ENCODE measurements around the gene SRSF12. TPM values are rescaled to one million over a fixed set of nuclear protein-coding genes. Genes with fewer than 3 reads are reported as not detected.
"Not testable (repeated sequence)": the region's sequence is repeated elsewhere in the genome, so short reads cannot be mapped to it uniquely, and the experiment has no call there.

The SRSF12 gene
- total RNA-seq, 4 donors from 2014 or later = 2.8 to 12.7 TPM; not detected in 2

DNA sequence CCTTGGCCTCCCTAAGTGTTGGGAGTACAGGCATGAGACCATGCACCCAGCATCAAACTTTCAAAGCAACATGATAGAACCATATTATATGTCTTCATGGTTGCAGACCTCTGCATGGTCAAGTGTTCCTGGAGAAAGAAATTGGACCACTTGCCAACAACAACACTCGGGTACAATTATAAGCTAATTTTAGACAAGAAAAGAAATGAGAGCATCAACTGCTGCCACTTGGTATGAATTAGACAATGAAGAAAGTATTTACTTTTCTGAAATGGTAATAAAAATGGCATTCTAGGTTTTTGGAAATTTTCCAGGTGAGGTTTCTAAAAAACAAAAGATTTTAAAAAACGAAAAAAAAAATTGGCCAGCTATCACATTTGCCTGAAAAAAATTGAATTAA lies 20.3 kb upstream of the SRSF12 start:
- no peak for TF ChIP-seq POLR2A (IDR thresholded peaks at IDR 0.05)
- TF ChIP-seq, protein P1, sequence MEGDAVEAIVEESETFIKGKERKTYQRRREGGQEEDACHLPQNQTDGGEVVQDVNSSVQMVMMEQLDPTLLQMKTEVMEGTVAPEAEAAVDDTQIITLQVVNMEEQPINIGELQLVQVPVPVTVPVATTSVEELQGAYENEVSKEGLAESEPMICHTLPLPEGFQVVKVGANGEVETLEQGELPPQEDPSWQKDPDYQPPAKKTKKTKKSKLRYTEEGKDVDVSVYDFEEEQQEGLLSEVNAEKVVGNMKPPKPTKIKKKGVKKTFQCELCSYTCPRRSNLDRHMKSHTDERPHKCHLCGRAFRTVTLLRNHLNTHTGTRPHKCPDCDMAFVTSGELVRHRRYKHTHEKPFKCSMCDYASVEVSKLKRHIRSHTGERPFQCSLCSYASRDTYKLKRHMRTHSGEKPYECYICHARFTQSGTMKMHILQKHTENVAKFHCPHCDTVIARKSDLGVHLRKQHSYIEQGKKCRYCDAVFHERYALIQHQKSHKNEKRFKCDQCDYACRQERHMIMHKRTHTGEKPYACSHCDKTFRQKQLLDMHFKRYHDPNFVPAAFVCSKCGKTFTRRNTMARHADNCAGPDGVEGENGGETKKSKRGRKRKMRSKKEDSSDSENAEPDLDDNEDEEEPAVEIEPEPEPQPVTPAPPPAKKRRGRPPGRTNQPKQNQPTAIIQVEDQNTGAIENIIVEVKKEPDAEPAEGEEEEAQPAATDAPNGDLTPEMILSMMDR (IDR thresholded peaks at IDR 0.05) = no peak
- no peaks in the 10 kb centered on the region for H3K27me3 ChIP-seq
- intact Hi-C loops (cut with DNase I; ENCODE audit: low total_unique reads) = no loop called here
- no peaks in the 10 kb centered on the region for H3K4me1 ChIP-seq
- no peaks in the 10 kb centered on the region for H3K9me3 ChIP-seq
- no peak overlapping the region for H3K27ac ChIP-seq
- no peak for DNase-seq
- H3K4me3 ChIP-seq = no peak overlapping the region
- no peaks in the 10 kb centered on the region for H3K36me3 ChIP-seq

DNA sequence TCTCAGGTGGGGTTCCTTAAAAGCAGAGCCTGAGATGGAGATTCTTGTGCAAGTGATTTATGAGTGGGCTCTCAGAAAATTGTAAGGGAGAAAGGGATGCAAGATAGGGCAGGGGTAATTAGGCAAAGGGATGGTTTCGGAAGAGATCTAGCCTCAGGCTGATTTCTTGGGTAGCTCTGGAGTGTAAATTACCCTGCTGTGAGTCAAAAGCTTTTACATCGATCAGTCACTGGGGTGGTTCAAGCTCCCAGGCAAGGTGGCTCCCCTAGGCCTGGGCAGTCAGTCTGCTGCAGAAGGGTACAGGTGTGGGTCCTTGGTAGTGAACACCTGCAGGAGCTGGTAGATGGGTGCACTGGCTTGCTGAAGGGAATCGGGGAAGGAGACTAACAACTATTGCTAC lies 16.9 kb upstream of the SRSF12 start:
- no peaks in the 10 kb centered on the region for H3K9me3 ChIP-seq
- intact Hi-C loops (cut with DNase I; ENCODE audit: low total_unique reads) = no loop called here
- DNase-seq = no peak
- H3K27me3 ChIP-seq = no peaks in the 10 kb centered on the region
- H3K4me3 ChIP-seq = no peak overlapping the region
- TF ChIP-seq POLR2A (IDR thresholded peaks at IDR 0.05) = no peak
- TF ChIP-seq, protein P1 (IDR thresholded peaks at IDR 0.05) = no peak
- H3K27ac ChIP-seq = no peak overlapping the region
- no peaks in the 10 kb centered on the region for H3K36me3 ChIP-seq
- no peaks in the 10 kb centered on the region for H3K4me1 ChIP-seq

DNA sequence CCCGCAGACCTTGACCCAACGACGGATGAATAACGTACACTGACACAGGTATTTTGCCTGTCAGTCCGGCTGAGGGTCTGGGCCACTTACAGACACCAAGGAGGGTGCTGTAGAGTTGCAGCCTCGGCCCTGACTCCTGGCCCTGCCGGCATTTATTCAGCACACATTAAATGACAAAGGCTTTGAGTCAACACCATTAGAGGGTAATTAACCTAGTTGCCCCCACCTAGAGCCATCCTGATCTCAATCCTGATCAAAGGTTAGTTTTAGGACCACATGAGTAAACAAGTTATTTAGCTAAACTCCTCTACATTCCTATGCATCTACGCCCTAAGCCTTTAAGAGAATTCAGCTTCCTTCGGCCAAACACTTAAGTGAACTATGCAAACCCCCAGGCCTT lies 16.1 kb upstream of the SRSF12 start:
- Histone ChIP-seq H3K9me3 (no peaks in the 10 kb centered on the region), H3K27me3 (no peaks in the 10 kb centered on the region), H3K4me3 (no peak overlapping the region), H3K27ac (no peak overlapping the region), H3K36me3 (no peaks in the 10 kb centered on the region), H3K4me1 (no peaks in the 10 kb centered on the region)
- intact Hi-C loops (cut with DNase I; ENCODE audit: low total_unique reads) = no loop called here
- TF ChIP-seq POLR2A (IDR thresholded peaks at IDR 0.05) = no peak
- TF ChIP-seq, protein P1 (IDR thresholded peaks at IDR 0.05) = no peak
- DNase-seq = no peak

DNA sequence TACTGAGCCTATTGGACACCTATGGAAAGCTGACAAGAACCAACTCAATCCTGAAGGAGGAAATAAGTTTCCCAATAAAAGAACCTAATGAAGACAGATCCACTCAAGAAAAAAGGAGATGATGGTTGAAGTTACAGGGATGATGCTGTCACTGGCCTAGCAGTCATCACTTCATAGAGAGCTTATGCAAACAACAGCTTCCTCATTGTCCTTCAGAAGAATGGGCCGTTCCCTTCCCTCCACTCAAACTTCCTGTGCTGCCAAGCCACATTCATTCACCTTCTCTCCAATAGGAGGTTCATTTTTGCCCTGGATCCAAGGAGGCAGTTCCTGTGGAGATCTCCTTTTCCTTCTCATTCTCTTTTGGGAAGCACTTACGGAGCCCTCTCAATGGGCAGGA lies 14.2 kb upstream of the SRSF12 start:
- TF ChIP-seq, protein P1 (IDR thresholded peaks at IDR 0.05) = no peak
- TF ChIP-seq POLR2A (IDR thresholded peaks at IDR 0.05) = no peak
- intact Hi-C loops (cut with DNase I; ENCODE audit: low total_unique reads) = no loop called here
- DNase-seq = no peak

DNA sequence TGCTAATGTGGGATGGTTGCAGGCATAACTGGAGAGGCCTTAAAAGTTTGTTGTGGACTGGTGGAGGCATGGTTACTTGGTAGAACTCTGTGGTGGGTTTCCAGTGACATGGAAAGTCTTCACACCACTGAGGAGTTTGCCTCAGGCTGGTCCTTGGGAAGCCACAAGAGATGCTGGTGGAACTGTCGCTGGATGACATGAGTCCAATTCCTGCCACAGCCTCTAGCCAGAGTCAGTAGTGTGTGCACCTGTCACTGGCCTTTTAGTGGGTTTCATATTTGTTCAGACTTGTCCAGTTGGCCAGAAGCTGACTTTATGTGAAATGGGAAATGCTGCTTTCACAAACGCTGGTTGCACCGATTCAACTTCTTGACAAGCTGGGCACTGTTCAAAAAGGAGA lies 13.7 kb upstream of the SRSF12 start:
- no peak for TF ChIP-seq POLR2A (IDR thresholded peaks at IDR 0.05)
- TF ChIP-seq, protein P1 (IDR thresholded peaks at IDR 0.05) = no peak
- Histone ChIP-seq H3K4me3 (no peak overlapping the region), H3K4me1 (no peaks in the 10 kb centered on the region)

More for the DNA sequence above, 14.2 kb upstream of the SRSF12 start:
- Histone ChIP-seq H3K9me3 (no peaks in the 10 kb centered on the region), H3K27me3 (no peaks in the 10 kb centered on the region), H3K27ac (no peak overlapping the region), H3K36me3 (no peaks in the 10 kb centered on the region), H3K4me1 (no peaks in the 10 kb centered on the region), H3K4me3 (no peak overlapping the region)

DNA sequence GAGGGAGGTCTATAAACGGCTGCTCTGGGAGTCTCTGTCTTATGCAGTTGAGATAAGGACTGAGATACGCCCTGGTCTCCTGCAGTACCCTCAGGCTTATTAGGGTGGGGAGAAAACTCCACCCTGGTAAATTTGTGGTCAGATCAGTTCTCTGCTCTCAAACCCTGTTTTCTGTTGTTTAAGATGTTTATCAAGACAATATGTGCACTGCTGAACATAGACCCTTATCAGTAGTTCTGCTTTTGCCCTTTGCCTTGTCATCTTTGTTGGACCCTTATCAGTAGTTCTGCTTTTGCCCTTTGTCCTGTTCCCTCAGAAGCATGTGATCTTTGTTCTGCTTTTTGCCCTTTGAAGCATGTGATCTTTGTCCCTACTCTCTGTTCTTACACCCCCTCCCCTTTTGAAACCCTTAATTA lies 10.4 kb upstream of the SRSF12 start:
- H3K27me3 ChIP-seq; H3K36me3 ChIP-seq; DNase-seq; H3K4me1 ChIP-seq; H3K4me3 ChIP-seq; H3K27ac ChIP-seq; intact Hi-C loops (cut with DNase I; ENCODE audit: low total_unique reads); H3K9me3 ChIP-seq: not testable (repeated sequence)

More for the DNA sequence above, 13.7 kb upstream of the SRSF12 start:
- Histone ChIP-seq H3K27ac (no peak overlapping the region), H3K27me3 (no peaks in the 10 kb centered on the region), H3K9me3 (no peaks in the 10 kb centered on the region), H3K36me3 (no peaks in the 10 kb centered on the region)
- intact Hi-C loops (cut with DNase I; ENCODE audit: low total_unique reads) = no loop called here
- no peak for DNase-seq
